HepG2 (cell line): Measurements from ENCODE around the gene TEX12. TPM values are rescaled to one million over a fixed set of nuclear protein-coding genes. Genes with fewer than 3 reads are reported as not detected.
A peak's percentile ranks its signal among the peaks of the same experiment; 100 is the strongest.

Experiments used
- AHR ChIP-seq: IDR thresholded peaks from 2 replicates; pipeline ENCODE4 v1.6.1; 2018; ENCODE audit warnings: missing genetic modification reagents, missing compliant biosample characterization
- ATF4 ChIP-seq, 2 experiments: fragments of 450-650 bp in 1 of 2; sonication (generic) in 1 of 2; formaldehyde crosslinking; IDR thresholded peaks; 2 replicates each; pipeline versions ENCODE4 v1.5.0 to v1.8.0; 2020 to 2022; ENCODE audit warnings: mild to moderate bottlenecking in 1 of 2, missing genetic modification reagents in 1 of 2
- ATRX ChIP-seq: sonication (generic); formaldehyde crosslinking; IDR thresholded peaks from 2 replicates; pipeline ENCODE4 v1.4.0; 2020; ENCODE audit warnings: missing genetic modification reagents, borderline replicate concordance
- CEBPB ChIP-seq: IDR thresholded peaks from 2 replicates; pipeline ENCODE4 v1.6.1; 2011; ENCODE audit warnings: low read depth, low read length, improper control_type of control experiment, borderline replicate concordance
- CREB1 ChIP-seq, 2 experiments: fragments of 450-650 bp in 1 of 2; IDR thresholded peaks; 2 replicates each; pipeline ENCODE4 v1.6.1; 2016 to 2017; ENCODE audit warnings: control low read depth in 1 of 2, mild to moderate bottlenecking in 1 of 2, missing compliant biosample characterization in 1 of 2, missing genetic modification characterization in 1 of 2
- DPF2 ChIP-seq: sonication (generic); formaldehyde crosslinking; IDR thresholded peaks from 2 replicates; pipeline ENCODE4 v1.4.0; 2020; ENCODE audit warnings: mild to moderate bottlenecking, low read depth, missing genetic modification reagents, borderline replicate concordance
- GPN1 ChIP-seq: sonication (generic); formaldehyde crosslinking; IDR thresholded peaks from 2 replicates; pipeline ENCODE4 v1.5.1; 2020; ENCODE audit warnings: missing genetic modification reagents, borderline replicate concordance
- HDAC2 ChIP-seq: sonication (generic); formaldehyde crosslinking; IDR thresholded peaks from 2 replicates; pipeline ENCODE4 v1.4.0; 2020; ENCODE audit warnings: missing genetic modification reagents
- HNRNPLL ChIP-seq: fragments of 200-400 bp; formaldehyde crosslinking; IDR thresholded peaks from 2 replicates; pipeline ENCODE4 v1.6.1; 2017; ENCODE audit warnings: mild to moderate bottlenecking, low read depth, low read length; ENCODE audit not compliant: poor library complexity, severe bottlenecking
- HNRNPUL1 ChIP-seq: fragments of 200-400 bp; formaldehyde crosslinking; IDR thresholded peaks from 2 replicates; pipeline ENCODE4 v1.6.1; 2017; ENCODE audit warnings: low read depth, mild to moderate bottlenecking, low read length, moderate library complexity
- HOXA5 ChIP-seq: sonication (generic); formaldehyde crosslinking; IDR thresholded peaks from 2 replicates; pipeline ENCODE4 v1.4.0; 2020; ENCODE audit warnings: missing genetic modification reagents
- MAFK ChIP-seq, 2 experiments: IDR thresholded peaks in 1 of 2; conservative IDR thresholded peaks in 1 of 2; 2 replicates each; pipeline ENCODE4 v1.6.1; 2011; ENCODE audit warnings: improper control_type of control experiment in 2 of 2, low read length in 2 of 2
- MXD4 ChIP-seq: IDR thresholded peaks from 2 replicates; pipeline ENCODE4 v1.6.1; 2016; ENCODE audit warnings: mild to moderate bottlenecking, missing biosample characterization, missing genetic modification reagents
- NFE2L1 ChIP-seq: sonication (generic); formaldehyde crosslinking; IDR thresholded peaks from 2 replicates; pipeline ENCODE4 v1.4.0; 2020; ENCODE audit warnings: missing genetic modification reagents, mild to moderate bottlenecking, borderline replicate concordance
- NR1H2 ChIP-seq: sonication (generic); formaldehyde crosslinking; IDR thresholded peaks from 2 replicates; pipeline ENCODE4 v1.8.1; 2022; ENCODE audit warnings: low read depth, missing genetic modification reagents, borderline replicate concordance
- NR2F1 ChIP-seq, 2 experiments: fragments of 450-650 bp in 1 of 2; formaldehyde crosslinking in 1 of 2; IDR thresholded peaks; 2 replicates each; pipeline versions ENCODE4 v1.5.0 to v1.6.1; 2016 to 2020; ENCODE audit warnings: mild to moderate bottlenecking in 1 of 2, missing compliant biosample characterization in 1 of 2, missing genetic modification reagents in 1 of 2, moderate library complexity in 1 of 2
- SATB2 ChIP-seq: sonication (generic); formaldehyde crosslinking; IDR thresholded peaks from 2 replicates; pipeline ENCODE4 v1.5.0; 2020; ENCODE audit warnings: missing genetic modification reagents
- SOX6 ChIP-seq, 2 experiments: fragments of 450-650 bp in 1 of 2; sonication (generic) in 1 of 2; formaldehyde crosslinking in 1 of 2; IDR thresholded peaks; 2 replicates each; pipeline versions ENCODE4 v1.4.0 to v1.6.1; 2017 to 2020; ENCODE audit warnings: antibody characterized with exemption in 1 of 2, mild to moderate bottlenecking in 1 of 2, missing genetic modification reagents in 1 of 2
- SRSF1 ChIP-seq: fragments of 200-400 bp; formaldehyde crosslinking; optimal IDR thresholded peaks from 2 replicates; pipeline ENCODE3; 2017; ENCODE audit warnings: mild to moderate bottlenecking, low read depth, low read length, moderate library complexity
- TBX2 ChIP-seq: sonication (generic); formaldehyde crosslinking; IDR thresholded peaks from 2 replicates; pipeline ENCODE4 v1.5.0; 2020; ENCODE audit warnings: missing genetic modification reagents, mild to moderate bottlenecking, borderline replicate concordance
- THYN1 ChIP-seq: sonication (generic); formaldehyde crosslinking; IDR thresholded peaks from 2 replicates; pipeline ENCODE4 v1.8.1; 2023; ENCODE audit warnings: low read depth, mild to moderate bottlenecking, moderate library complexity, missing genetic modification reagents, borderline replicate concordance
- ZBTB21 ChIP-seq: sonication (generic); formaldehyde crosslinking; IDR thresholded peaks from 2 replicates; pipeline ENCODE4 v1.4.0; 2020; ENCODE audit warnings: missing genetic modification reagents
- ZNF121 ChIP-seq: sonication (generic); formaldehyde crosslinking; IDR thresholded peaks from 2 replicates; pipeline ENCODE4 v1.5.0; 2020; ENCODE audit warnings: mild to moderate bottlenecking, missing genetic modification reagents
- ZNF280D ChIP-seq: sonication (generic); formaldehyde crosslinking; IDR thresholded peaks from 2 replicates; pipeline ENCODE4 v1.5.1; 2020; ENCODE audit warnings: mild to moderate bottlenecking, missing genetic modification reagents
- ZNF451 ChIP-seq: sonication (generic); formaldehyde crosslinking; IDR thresholded peaks from 2 replicates; pipeline ENCODE4 v1.5.0; 2020; ENCODE audit warnings: mild to moderate bottlenecking, missing genetic modification reagents
- ZNF569 ChIP-seq: sonication (generic); formaldehyde crosslinking; IDR thresholded peaks from 2 replicates; pipeline ENCODE4 v1.5.0; 2020; ENCODE audit warnings: mild to moderate bottlenecking, missing genetic modification reagents, moderate library complexity, borderline replicate concordance
- polyA plus RNA-seq, 8 experiments: library from polyadenylated mRNA; depleted of rRNA in 3 of 8; stranded (reverse) in 7 of 8; unstranded in 1 of 8; fragments of >200 nt; fragmentation: Illumina TruSeq in 4 of 8; extraction: Trizol in 4 of 8; gene quantifications; 2 replicates each; pipeline versions ENCODE4 v1.2.1 to v1.2.3, GENCODE V29; 2011 to 2016; ENCODE audit warnings: low read depth in 4 of 8, missing spikeins in 1 of 8, mixed read lengths in 1 of 8; ENCODE audit not compliant: insufficient read depth in 1 of 8
- total RNA-seq, 5 experiments: library from RNA; depleted of rRNA; stranded (reverse); fragments of >200 nt; fragmentation: Illumina TruSeq; extraction: Trizol; gene quantifications; 2 replicates each; pipeline ENCODE4 v1.2.3, GENCODE V29; 2016; ENCODE audit warnings: low read depth in 1 of 5

The TEX12 gene
- total and polyA plus RNA-seq, 2 of the 13 experiments (the other 11 are each of a cell fraction or from before 2014, with no cell fraction given) = not detected

- peak in 1 of 2 experiments; percentile 75; a peak in 2 of 4 replicates for TF ChIP-seq ATF4 (CRISPR knock-in tag; IDR thresholded peaks at IDR 0.05)
- no peak for TF ChIP-seq TBX2
- TF ChIP-seq DPF2 (CRISPR knock-in tag) = no peak
- TF ChIP-seq MXD4 (CRISPR knock-in tag) = no peak
- TF ChIP-seq NFE2L1 (CRISPR knock-in tag) = no peak
- TF ChIP-seq HNRNPUL1 = no peak
- TF ChIP-seq ATRX = no peak
- no peak for TF ChIP-seq ZNF451
- TF ChIP-seq HNRNPLL = no peak
- no peak for TF ChIP-seq HDAC2 (CRISPR knock-in tag)
- TF ChIP-seq ZNF280D (CRISPR knock-in tag) = no peak
- TF ChIP-seq ZBTB21 (CRISPR knock-in tag) = peak; percentile 88
- TF ChIP-seq SOX6 (IDR thresholded peaks at IDR 0.05) = no peak
- peak; percentile 37; the same call in 1 of the 2 replicates for TF ChIP-seq SOX6 (CRISPR knock-in tag; IDR thresholded peaks at IDR 0.05)
- TF ChIP-seq SATB2 = no peak
- no peak for TF ChIP-seq HOXA5 (CRISPR knock-in tag)
- TF ChIP-seq THYN1 (CRISPR knock-in tag) = no peak
- TF ChIP-seq NR1H2 = no peak
- no peak for TF ChIP-seq SRSF1
- no peak for TF ChIP-seq GPN1 (CRISPR knock-in tag)
- no peak for TF ChIP-seq ZNF569 (CRISPR knock-in tag)
- TF ChIP-seq NR2F1 (CRISPR knock-in tag; IDR thresholded peaks at IDR 0.05) = peak in 1 of 2 experiments; percentile 21; a peak in 1 of 4 replicates
- TF ChIP-seq ZNF121 (CRISPR knock-in tag) = no peak
- TF ChIP-seq CEBPB = peak; percentile 83
- TF ChIP-seq AHR = no peak
- TF ChIP-seq CREB1 (IDR thresholded peaks at IDR 0.05) = peak; percentile 92
- peak; percentile 79 for TF ChIP-seq CREB1 (CRISPR knock-in tag; IDR thresholded peaks at IDR 0.05)
- peak; percentile 81 to 91 for TF ChIP-seq MAFK (conservative IDR thresholded peaks at IDR 0.05 in 1 of 2, IDR thresholded peaks at IDR 0.05 in 1 of 2; ENCODE audit: low read length in 2 of 2)
Measured at GRCh38 chr11:112156956-112157766, 10.0 kb upstream of the TEX12 start (continued).
